WI38 (cell line): ENCODE measurements around the gene TDP2.
"Not testable (repeated sequence)": the region's sequence is repeated elsewhere in the genome, so short reads cannot be mapped to it uniquely, and the experiment has no call there.

Experiments
- H3K4me3 ChIP-seq: 2 replicates; pipeline ENCODE4 v1.5.1; 2011; ENCODE audit warnings: low read depth, mild to moderate bottlenecking, control low read depth, low read length
- CTCF ChIP-seq: IDR thresholded peaks from 2 replicates; pipeline ENCODE4 v1.5.1; 2012; ENCODE audit warnings: low read depth, mild to moderate bottlenecking, control low read depth, low read length

TDP2 gene

GRCh38 chr6:24643920-24644319 is 22.8 kb downstream of the TDP2 start:
- no peak overlapping the region for H3K4me3 ChIP-seq
- TF ChIP-seq CTCF: no peak

GRCh38 chr6:24642061-24642460 is 24.6 kb downstream of the TDP2 start:
- no peak for TF ChIP-seq CTCF
- no peak overlapping the region for H3K4me3 ChIP-seq

- H3K4me3 ChIP-seq: not testable (repeated sequence)
Measured at GRCh38 chr6:24640631-24641030, 26.1 kb downstream of the TDP2 start.

GRCh38 chr6:24640166-24640565 is 26.5 kb downstream of the TDP2 start:
- no peak for TF ChIP-seq CTCF
- no peak overlapping the region for H3K4me3 ChIP-seq

GRCh38 chr6:24636681-24637080 is 30.0 kb downstream of the TDP2 start:
- no peak for TF ChIP-seq CTCF
- no peak overlapping the region for H3K4me3 ChIP-seq

- no peak overlapping the region for H3K4me3 ChIP-seq
- TF ChIP-seq CTCF: no peak
Measured at GRCh38 chr6:24632573-24632972, 34.1 kb downstream of the TDP2 start.

GRCh38 chr6:24631671-24632070 is 35.0 kb downstream of the TDP2 start:
- no peak overlapping the region for H3K4me3 ChIP-seq
- TF ChIP-seq CTCF: no peak

- H3K4me3 ChIP-seq: no peak overlapping the region
- TF ChIP-seq CTCF: no peak
Measured at GRCh38 chr6:24630856-24631505, 35.7 kb downstream of the TDP2 start.
